GM18508 (cell line): Measurements from ENCODE around the gene GABBR2.

ENCODE experiments used
- ATAC-seq: cut with Tn5 transposase; IDR thresholded peaks from one replicate; pipeline ENCODE4 v1.9.1; 2021; ENCODE audit warnings: moderate number of reproducible peaks; ENCODE audit not compliant: insufficient read depth, unreplicated experiment

Gene GABBR2

GRCh38 chr9:98555651-98556465, 152.9 kb downstream of the GABBR2 start:
- ATAC-seq, result no peak

DNA sequence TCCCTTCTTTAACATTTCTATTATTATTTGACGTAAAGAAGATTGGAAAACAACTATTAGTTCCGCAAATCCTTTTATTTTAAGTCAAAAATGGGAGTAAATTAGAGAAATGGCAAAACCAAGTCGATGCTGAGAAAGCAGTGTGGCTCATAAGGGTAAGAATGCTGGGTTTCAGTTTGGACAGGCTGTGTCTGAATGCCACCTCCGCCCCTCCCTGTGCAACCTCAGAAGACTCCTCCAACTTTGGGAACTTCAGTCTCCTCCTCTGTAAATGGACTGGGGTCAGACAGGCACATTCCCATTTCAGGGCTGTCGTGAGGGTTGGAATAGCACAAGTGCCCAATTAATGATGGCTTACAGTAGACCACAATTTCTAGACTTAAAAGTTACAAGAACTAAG, 154.0 kb downstream of the GABBR2 start:
- ATAC-seq, result no peak

GRCh38 chr9:98552331-98552730, 156.4 kb downstream of the GABBR2 start:
- no peak for ATAC-seq

DNA sequence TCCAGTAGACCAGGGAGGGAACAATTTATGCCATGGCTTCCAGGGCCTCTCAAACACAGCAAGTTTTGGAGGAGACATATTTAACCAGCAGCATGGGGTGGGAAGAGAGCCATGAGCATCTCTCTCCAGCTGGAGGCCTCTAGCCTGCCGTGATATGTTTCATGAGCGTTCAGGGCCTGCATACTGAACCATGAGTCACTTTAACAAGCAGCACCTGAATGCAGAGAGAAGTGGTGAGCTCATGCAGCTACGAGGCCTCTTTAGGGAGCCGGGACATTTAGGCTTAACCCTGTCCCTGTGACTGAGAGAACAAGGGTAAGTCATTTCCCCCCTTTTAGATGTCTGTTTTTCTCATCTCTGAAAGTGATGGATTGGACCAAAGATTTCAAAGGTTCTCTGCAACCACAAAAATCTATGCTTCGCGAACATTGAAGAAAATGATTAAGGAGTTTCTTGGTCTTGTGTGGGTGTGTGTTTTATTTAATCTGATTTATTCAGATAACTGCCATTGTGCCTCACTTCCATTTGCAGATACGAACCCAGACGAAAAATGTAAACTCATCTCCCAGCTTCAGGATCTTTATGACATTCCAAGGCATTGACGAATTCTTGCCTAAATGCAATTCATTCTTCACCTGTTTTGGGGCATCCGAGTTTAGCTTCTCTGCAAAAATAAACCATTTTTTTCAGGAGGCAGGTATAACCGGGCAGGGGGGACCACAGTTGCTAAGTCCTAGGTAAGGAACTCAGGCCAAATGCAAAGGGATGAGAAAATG, 157.0 kb downstream of the GABBR2 start:
- ATAC-seq, result no peak

DNA sequence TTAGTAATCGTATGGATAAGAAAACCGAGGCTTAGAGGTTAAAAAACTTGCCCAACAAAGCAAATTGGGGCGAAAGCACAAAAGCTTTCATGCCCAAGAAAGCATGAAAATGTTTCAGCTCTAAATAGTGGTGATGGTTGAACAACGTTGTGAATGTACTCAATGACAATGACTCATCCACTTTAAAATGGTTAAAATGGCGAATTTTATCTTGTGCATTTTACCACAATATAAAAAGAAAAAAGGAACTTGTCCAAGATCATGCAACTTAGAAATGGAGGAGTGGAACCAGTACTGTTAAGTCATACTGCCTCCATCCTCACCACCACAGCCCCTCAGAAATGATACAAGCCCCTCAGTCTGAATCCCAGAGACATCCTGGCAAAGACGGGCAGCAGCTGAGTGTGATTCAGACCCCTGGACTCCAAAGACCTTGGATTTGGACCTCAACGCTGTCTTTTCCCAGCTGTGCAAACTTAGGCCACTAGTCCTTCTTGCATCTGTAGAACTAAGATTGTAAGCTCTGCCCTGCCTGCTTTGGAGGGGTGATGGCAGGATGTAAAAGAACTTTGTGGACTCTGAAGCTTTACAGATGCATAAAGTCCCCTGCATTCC, 158.4 kb downstream of the GABBR2 start:
- no peak for ATAC-seq

- no peak for ATAC-seq
Observed at GRCh38 chr9:98549401-98549800, 159.3 kb downstream of the GABBR2 start.

GRCh38 chr9:98547606-98548005, 161.1 kb downstream of the GABBR2 start:
- no peak for ATAC-seq

DNA sequence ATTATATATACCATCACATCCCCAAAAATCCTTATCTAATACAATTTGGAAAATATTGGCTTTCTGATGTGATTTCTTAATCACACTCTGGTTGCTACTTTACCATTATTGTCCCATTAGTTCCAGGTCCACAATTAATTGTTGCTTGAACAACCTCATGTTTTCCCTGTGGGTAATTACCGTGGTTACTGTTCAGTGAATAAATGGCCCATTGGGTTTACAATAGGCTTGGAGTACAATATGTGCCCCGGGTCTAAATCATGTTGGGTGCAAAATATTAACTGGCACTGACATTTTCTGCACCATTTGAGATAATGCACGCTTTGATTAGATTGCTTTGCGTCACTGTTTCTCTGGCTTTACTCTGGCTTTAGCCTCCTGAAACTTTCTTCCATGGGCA, 163.7 kb downstream of the GABBR2 start:
- no peak for ATAC-seq

DNA sequence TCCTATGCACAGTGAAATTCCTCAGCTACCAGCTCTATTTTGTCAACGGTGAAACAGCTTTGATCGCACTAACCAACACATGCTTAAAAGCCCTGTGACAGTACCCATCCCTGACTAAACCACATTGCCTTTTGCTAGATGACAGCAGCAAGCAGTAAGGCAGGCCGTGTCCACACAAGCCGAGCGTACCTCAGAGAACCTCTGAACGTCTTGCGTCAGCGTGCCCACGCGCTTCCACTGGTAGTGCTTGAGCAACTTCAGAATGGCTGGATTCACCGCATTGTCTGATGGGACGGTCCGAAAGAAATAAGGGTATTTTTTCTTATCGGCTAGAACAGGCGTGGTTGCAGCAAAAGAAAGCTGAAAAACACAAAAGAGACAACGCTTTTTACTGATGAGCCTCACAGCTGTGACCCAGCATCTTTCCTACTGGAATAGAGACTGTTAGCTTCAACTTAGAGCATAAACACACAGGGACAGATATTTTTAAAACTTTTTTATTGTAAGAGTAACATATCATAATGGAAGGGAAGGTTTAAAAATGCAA, 167.0 kb downstream of the GABBR2 start:
- no peak for ATAC-seq

GRCh38 chr9:98540476-98540875, 168.3 kb downstream of the GABBR2 start:
- no peak for ATAC-seq

DNA sequence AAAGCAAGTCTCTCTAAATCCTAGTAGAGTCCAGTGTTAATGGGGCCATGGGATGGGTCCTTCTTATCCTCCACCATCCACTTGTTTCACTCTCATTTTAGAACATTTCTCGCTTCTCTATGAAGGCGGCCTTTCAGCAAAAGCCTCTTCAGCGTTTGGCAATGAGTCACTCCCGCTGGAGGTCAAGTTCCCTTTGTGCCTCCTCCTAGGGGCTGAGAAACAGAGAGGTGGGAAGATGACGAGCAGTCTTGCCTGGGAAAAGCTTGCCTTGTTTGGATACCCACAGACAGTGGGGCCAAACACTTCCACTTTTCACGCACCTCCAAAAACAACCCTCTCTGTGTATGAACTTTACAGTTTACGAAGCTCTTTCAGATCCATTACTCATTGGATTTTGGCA, 168.8 kb downstream of the GABBR2 start:
- no peak for ATAC-seq

GRCh38 chr9:98538626-98539031, 170.1 kb downstream of the GABBR2 start:
- no peak for ATAC-seq

- ATAC-seq, result no peak
Observed at GRCh38 chr9:98538203-98538602, 170.5 kb downstream of the GABBR2 start.

DNA sequence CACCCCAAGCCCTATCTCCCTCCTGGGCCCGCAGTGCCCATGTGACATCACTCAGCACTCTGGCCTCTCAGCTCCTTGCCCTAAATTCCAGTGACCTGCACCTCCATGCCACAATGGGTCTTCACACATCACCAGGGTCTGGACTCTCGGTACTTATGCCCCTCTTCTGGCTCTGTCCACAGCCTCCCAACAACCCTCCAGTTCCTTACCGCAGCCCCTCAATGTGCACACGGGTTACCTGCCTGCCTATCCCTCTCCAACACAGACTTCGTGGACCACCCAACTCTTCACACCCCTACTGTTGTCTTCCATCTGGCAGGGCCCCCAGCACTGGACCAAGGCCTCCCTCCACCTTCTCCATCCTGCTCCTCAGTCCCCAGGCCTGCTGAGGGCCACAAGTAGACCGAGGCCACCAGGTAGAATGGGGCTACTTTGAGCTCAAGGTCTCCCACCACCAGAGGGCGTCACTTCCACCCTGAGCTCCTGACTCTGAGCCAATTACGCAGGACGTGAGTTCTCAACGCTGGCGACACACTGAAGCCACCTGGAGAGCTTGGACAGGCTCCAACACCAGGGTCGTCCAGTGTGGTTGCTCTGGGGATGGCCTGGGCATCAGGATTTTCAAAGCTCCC, 172.1 kb downstream of the GABBR2 start:
- no peak for ATAC-seq

DNA sequence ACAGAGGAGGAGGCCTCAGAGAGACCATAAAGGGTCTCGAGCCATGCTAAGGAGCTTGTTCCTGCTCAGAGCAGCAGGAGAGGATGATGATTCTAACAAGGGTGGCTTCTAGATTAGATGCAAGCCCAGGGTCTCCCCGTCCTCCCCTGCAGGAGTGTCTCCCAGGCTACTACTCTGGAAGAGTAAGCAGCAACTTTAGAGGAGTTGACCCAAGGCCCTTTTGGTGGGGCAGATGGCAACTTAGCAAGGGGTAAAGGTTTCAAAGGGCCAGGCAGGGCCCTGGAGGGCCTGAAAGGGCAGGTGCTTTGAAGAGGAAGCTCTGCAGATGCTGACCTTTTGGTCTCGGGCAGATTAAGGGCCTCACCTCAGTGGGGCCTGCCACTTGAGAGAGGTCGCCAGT, 174.9 kb downstream of the GABBR2 start:
- no peak for ATAC-seq

DNA sequence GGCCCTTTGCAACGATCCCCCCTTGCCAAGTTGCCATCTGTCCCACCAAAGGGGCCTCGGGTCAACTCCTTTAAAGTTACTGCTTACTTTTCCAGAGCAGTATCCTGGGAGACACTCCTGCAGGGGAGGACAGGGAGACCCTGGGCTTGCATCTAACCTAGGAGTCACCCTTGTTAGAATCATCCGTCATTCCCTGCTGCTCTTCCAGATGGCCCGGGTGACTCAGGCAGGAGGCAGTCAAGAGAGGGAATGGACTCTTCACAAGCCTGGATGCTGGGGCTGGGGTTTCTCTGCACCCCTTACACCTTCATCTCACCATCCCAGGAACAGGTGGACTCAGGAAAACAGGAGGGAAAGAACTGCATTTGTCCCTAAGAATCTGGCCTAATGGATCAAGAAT, 175.6 kb downstream of the GABBR2 start:
- no peak for ATAC-seq

- no peak for ATAC-seq
Observed at GRCh38 chr9:98532574-98532973, 176.2 kb downstream of the GABBR2 start.

DNA sequence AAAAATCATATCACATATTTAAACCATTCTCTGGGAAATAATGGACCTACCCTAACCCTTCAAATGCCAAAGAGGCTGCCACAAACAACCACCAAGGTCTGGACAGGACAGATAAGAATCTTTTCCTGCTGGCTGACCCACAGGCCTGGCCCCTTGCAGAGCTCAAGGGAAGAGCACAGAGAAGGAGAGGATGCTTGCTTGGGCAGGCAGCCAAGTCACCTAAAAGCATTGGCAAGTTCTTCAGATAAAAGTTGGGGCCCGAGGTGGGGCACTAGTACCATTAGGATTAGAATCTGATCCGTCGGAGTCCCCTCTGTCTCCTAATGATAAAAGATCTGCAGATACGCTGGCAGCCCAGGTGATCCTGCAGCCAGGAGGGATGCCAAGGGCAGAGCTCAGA, 176.6 kb downstream of the GABBR2 start:
- ATAC-seq, result no peak

- no peak for ATAC-seq
Observed at GRCh38 chr9:98530806-98531386, 177.8 kb downstream of the GABBR2 start.

- no peak for ATAC-seq
Observed at GRCh38 chr9:98530275-98530674, 178.5 kb downstream of the GABBR2 start.
